Kidney (tissue), 14 donors: ENCODE measurements around the gene FRA10AC1. TPM values are rescaled to one million over a fixed set of nuclear protein-coding genes. Genes with fewer than 3 reads are reported as not detected.

ENCODE experiments used
- DNase-seq, 5 donors: peaks; one replicate each; pipeline ENCODE4 v3.0.0-alpha.2; 2013 to 2020
- FAIRE-seq: peaks from 2 replicates; lab custom pipeline; 2012; peaks lifted over from hg19 to GRCh38; lab: Jason Lieb, UNC
- H3K27ac ChIP-seq, 2 donors: one replicate each; pipeline ENCODE4 v1.7.0; 2013; ENCODE audit warnings: low read depth in 2 of 2, low read length in 2 of 2, inconsistent platforms in 1 of 2
- H3K27me3 ChIP-seq: one replicate; pipeline ENCODE4 v1.7.1; 2013; ENCODE audit warnings: low read length, inconsistent platforms; ENCODE audit not compliant: control insufficient read depth, insufficient read depth
- H3K36me3 ChIP-seq, 3 donors: one replicate each; pipeline versions ENCODE4 v1.7.0 to v1.7.1; 2013; ENCODE audit warnings: low read length in 3 of 3, control low read depth in 1 of 3, inconsistent platforms in 1 of 3; ENCODE audit not compliant: insufficient read depth in 3 of 3, control insufficient read depth in 2 of 3
- H3K4me1 ChIP-seq, 3 donors: one replicate each; pipeline versions ENCODE4 v1.7.0 to v1.7.1; 2013; ENCODE audit warnings: low read length in 3 of 3, inconsistent platforms in 1 of 3, low read depth in 1 of 3; ENCODE audit not compliant: control insufficient read depth in 2 of 3, insufficient read depth in 2 of 3
- H3K4me3 ChIP-seq, 3 donors: one replicate each; pipeline versions ENCODE4 v1.7.0 to v1.8.1; 2013; ENCODE audit warnings: low read length in 3 of 3, control low read depth in 1 of 3, inconsistent platforms in 1 of 3
- H3K9ac ChIP-seq, 3 donors: one replicate each; pipeline versions ENCODE4 v1.7.0 to v1.7.1; 2013; ENCODE audit warnings: low read length in 3 of 3, control low read depth in 1 of 3, inconsistent platforms in 1 of 3
- H3K9me3 ChIP-seq, 3 donors: one replicate each; pipeline versions ENCODE4 v1.7.0 to v1.7.1; 2013; ENCODE audit warnings: low read length in 3 of 3, control low read depth in 1 of 3, inconsistent platforms in 1 of 3; ENCODE audit not compliant: control insufficient read depth in 2 of 3, insufficient read depth in 1 of 3
- CTCF ChIP-seq: IDR thresholded peaks from 3 replicates; pipeline ENCODE4 v1.5.1; 2012; ENCODE audit warnings: mild to moderate bottlenecking, moderate library complexity, borderline replicate concordance; ENCODE audit not compliant: insufficient read depth; ENCODE audit errors: extremely low read depth
- intact Hi-C: fragments of 100-400 bp; cut with DNase I; formaldehyde crosslinking; loops from one replicate; pipeline ENCODE4 v1.11.1; 2022
- polyA plus RNA-seq: library from polyadenylated mRNA; stranded (reverse); fragments of 350-450 nt; fragmentation: Illumina TruSeq; extraction: RNeasy Lipid Tissue Mini Kit (QIAGEN cat#74804); gene quantifications from one replicate; pipeline ENCODE4 v1.2.3, GENCODE V29; 2014; ENCODE audit warnings: low read depth, low replicate concordance; ENCODE audit not compliant: insufficient read depth
- total RNA-seq: library from RNA; stranded (reverse); fragmentation: NEBNext Ultra II Directional; extraction: Animal tissue kit (Norgen Biotek cat#: 25700); gene quantifications from one replicate; pipeline ENCODE4 v1.2.1, GENCODE V29; 2021
- donor health status: control.
- donor health status: control.
- donor health status: control.
- donor health status: control.
- donor health status: control.
- donor health status: DM: yes; HTN: yes; CAD: no.
- donor health status: Normal renal cell carcinoma (clear cell type).

Gene FRA10AC1
- total and polyA plus RNA-seq, 2 donors from 2014 or later, result 15.6 to 18.9 TPM

- H3K4me3 ChIP-seq, result no peak overlapping the region
- no peaks in the 10 kb centered on the region for H3K9me3 ChIP-seq
- no peaks in the 10 kb centered on the region for H3K27me3 ChIP-seq
- no peak for TF ChIP-seq CTCF
- H3K4me1 ChIP-seq, result no peaks in the 10 kb centered on the region
- FAIRE-seq (no peak), DNase-seq (peak in 1 of 5 donors; percentile 29)
- no peak overlapping the region for H3K9ac ChIP-seq
- intact Hi-C loops, result no loop called here
- H3K27ac ChIP-seq, result no peak overlapping the region
- H3K36me3 ChIP-seq, result no peaks in the 10 kb centered on the region
Observed at GRCh38 chr10:93745408-93746065, 43.1 kb upstream of the FRA10AC1 start.

GRCh38 chr10:93742633-93743349 is 40.4 kb upstream of the FRA10AC1 start:
- Histone ChIP-seq H3K27ac (no peak overlapping the region), H3K9ac (no peak overlapping the region), H3K36me3 (no peaks in the 10 kb centered on the region), H3K4me3 (no peak overlapping the region), H3K9me3 (no peaks in the 10 kb centered on the region), H3K4me1 (no peaks in the 10 kb centered on the region), H3K27me3 (no peaks in the 10 kb centered on the region)
- intact Hi-C loops, result no loop called here
- TF ChIP-seq CTCF, result no peak
- DNase-seq, result no peak
- FAIRE-seq, result no peak

DNA sequence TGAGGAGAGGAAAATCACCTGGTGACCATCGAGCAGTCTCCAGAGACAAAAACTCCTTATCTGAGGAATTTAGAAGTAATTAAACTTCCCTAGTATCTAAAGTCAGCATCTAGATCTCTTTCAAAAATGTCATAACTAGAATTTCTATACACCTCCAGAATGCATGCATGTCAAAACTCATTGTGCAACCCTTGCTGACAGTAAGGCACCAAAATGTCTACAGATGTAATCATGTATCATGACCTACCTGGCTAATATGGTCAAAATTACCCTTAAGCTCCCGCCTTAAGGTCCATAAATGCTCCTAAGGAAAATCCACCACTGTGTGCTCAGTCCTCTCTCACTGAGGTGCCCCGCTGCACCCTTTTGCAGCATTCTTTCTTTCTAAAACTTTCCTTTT is 39.0 kb upstream of the FRA10AC1 start:
- Histone ChIP-seq H3K36me3 (no peaks in the 10 kb centered on the region), H3K9me3 (no peaks in the 10 kb centered on the region), H3K4me1 (no peaks in the 10 kb centered on the region), H3K27ac (no peak overlapping the region), H3K27me3 (no peaks in the 10 kb centered on the region), H3K9ac (no peak overlapping the region), H3K4me3 (no peak overlapping the region)
- DNase-seq, result no peak
- FAIRE-seq, result no peak
- no peak for TF ChIP-seq CTCF
- intact Hi-C loops, result no loop called here
